HepG2 (cell line): ENCODE data around the gene KLB. TPM values are rescaled to one million over a fixed set of nuclear protein-coding genes. Genes with fewer than 3 reads are reported as not detected.

Source experiments
- ATAC-seq: fragments of 200-7000 bp; cut with Tn5 transposase; 3 replicates; pipeline ENCODE4 v1.9.1; 2020; ENCODE audit warnings: mild to moderate bottlenecking, moderate library complexity
- BruUV-seq: library from RNA; stranded (reverse); fragments of 400-500 nt; replicated peaks from 2 replicates; lab custom pipeline; 2021; lab: Mats Ljungman, UMichigan
- CTCF ChIA-PET: fragments of 300-600 bp; formaldehyde crosslinking; extraction: SDS; loops from one replicate; lab custom pipeline; 2021; ENCODE audit warnings: low total read pairs, inconsistent platforms, low intra/inter-chr PET ratio; lab: Yijun Ruan, JAX
- POLR2A ChIA-PET: fragments of 350-600 bp; sonication (Branson Sonifier 250); formaldehyde crosslinking; loops from one replicate; lab custom pipeline; 2020; ENCODE audit warnings: antibody characterized with exemption, inconsistent platforms; lab: Yijun Ruan, JAX
- DNase-seq: peaks from one replicate; pipeline ENCODE4 v3.0.0-alpha.2; 2015; ENCODE audit warnings: low spot score
- FAIRE-seq: peaks from 3 replicates; lab custom pipeline; 2011; peaks lifted over from hg19 to GRCh38; lab: Jason Lieb, UNC
- H2AFZ ChIP-seq: one replicate; pipeline ENCODE4 v1.6.1; 2011; ENCODE audit warnings: low read length, inconsistent platforms
- H3K27ac ChIP-seq: fragments of 300-600 bp; 3 replicates; pipeline ENCODE4 v1.8.0; 2011; ENCODE audit warnings: mixed run types, mild to moderate bottlenecking, mixed read lengths, low read length, inconsistent platforms; ENCODE audit not compliant: insufficient read depth; ENCODE audit errors: extremely low read length
- H3K27me3 ChIP-seq, 2 experiments: fragments of 200-600 bp in 1 of 2; 2 replicates in 1 of 2; 3 replicates in 1 of 2; pipeline versions ENCODE4 v1.6.0 to v1.8.0; 2011; ENCODE audit warnings: low read length in 2 of 2, mild to moderate bottlenecking in 2 of 2, moderate library complexity in 2 of 2, inconsistent platforms in 1 of 2; ENCODE audit not compliant: insufficient read depth in 2 of 2, control insufficient read depth in 1 of 2
- H3K36me3 ChIP-seq, 2 experiments: fragments of 200-600 bp in 1 of 2; replicated peaks in 1 of 2; 2 replicates in 1 of 2; 3 replicates in 1 of 2; pipeline versions ENCODE4 v1.5.1 to v1.8.0; 2011; ENCODE audit warnings: low read length in 2 of 2, inconsistent platforms in 1 of 2; ENCODE audit not compliant: insufficient read depth in 2 of 2, control insufficient read depth in 1 of 2
- H3K4me1 ChIP-seq: 2 replicates; pipeline ENCODE4 v1.5.1; 2012; ENCODE audit warnings: low read length, inconsistent platforms; ENCODE audit not compliant: insufficient read depth
- H3K4me2 ChIP-seq: 2 replicates; pipeline ENCODE4 v1.6.0; 2011; ENCODE audit warnings: low read depth, low read length, inconsistent platforms
- H3K4me3 ChIP-seq, 3 experiments: fragments of 200-600 bp in 1 of 3; sonication (generic), shearing (Covaris generic) in 1 of 3; replicated peaks in 1 of 3; 2 replicates each; pipeline ENCODE4 v1.5.1; 2011 to 2016; ENCODE audit warnings: low read length in 3 of 3, inconsistent platforms in 2 of 3, low read depth in 2 of 3, mild to moderate bottlenecking in 2 of 3, control low read depth in 1 of 3, mixed read lengths in 1 of 3; ENCODE audit not compliant: insufficient read depth in 1 of 3
- H3K79me2 ChIP-seq: one replicate; pipeline ENCODE4 v1.6.1; 2011; ENCODE audit warnings: low read length, inconsistent platforms; ENCODE audit not compliant: insufficient read depth
- H3K9ac ChIP-seq: 2 replicates; pipeline ENCODE4 v1.6.0; 2011; ENCODE audit warnings: mild to moderate bottlenecking, low read depth, low read length, inconsistent platforms; ENCODE audit not compliant: insufficient read depth
- H3K9me3 ChIP-seq: 2 replicates; pipeline ENCODE4 v1.5.1; 2012; ENCODE audit warnings: mild to moderate bottlenecking, low read length
- H4K20me1 ChIP-seq: 2 replicates; pipeline ENCODE4 v1.6.0; 2011; ENCODE audit warnings: inconsistent platforms, mild to moderate bottlenecking, low read length, moderate library complexity; ENCODE audit not compliant: insufficient read depth
- MEF2D ChIP-seq: sonication (generic); formaldehyde crosslinking; IDR thresholded peaks from 2 replicates; pipeline ENCODE4 v1.5.1; 2020; ENCODE audit warnings: mild to moderate bottlenecking, missing genetic modification reagents
- PAF1 ChIP-seq: IDR thresholded peaks from 2 replicates; pipeline ENCODE4 v1.6.1; 2016; ENCODE audit warnings: missing genetic modification reagents, missing compliant biosample characterization
- RAD21 ChIP-seq: fragments of 450-650 bp; formaldehyde crosslinking; IDR thresholded peaks from 2 replicates; pipeline ENCODE4 v1.5.0; 2020; ENCODE audit warnings: mild to moderate bottlenecking
- SMARCE1 ChIP-seq: fragments of 450-650 bp; IDR thresholded peaks from 2 replicates; pipeline ENCODE4 v1.6.1; 2017; ENCODE audit warnings: borderline replicate concordance
- XBP1 ChIP-seq: sonication (generic); formaldehyde crosslinking; IDR thresholded peaks from 2 replicates; pipeline ENCODE4 v1.5.0; 2020; ENCODE audit warnings: missing genetic modification reagents
- ZNF253 ChIP-seq: sonication (generic); formaldehyde crosslinking; IDR thresholded peaks from 2 replicates; pipeline ENCODE4 v1.8.0; 2022; ENCODE audit warnings: mild to moderate bottlenecking, missing genetic modification reagents, borderline replicate concordance
- ZNF382 ChIP-seq: sonication (generic); formaldehyde crosslinking; IDR thresholded peaks from 2 replicates; pipeline ENCODE4 v1.5.0; 2020; ENCODE audit warnings: missing genetic modification reagents, mild to moderate bottlenecking, borderline replicate concordance
- ZNF558 ChIP-seq: sonication (generic); formaldehyde crosslinking; IDR thresholded peaks from 2 replicates; pipeline ENCODE4 v1.9.0; 2022; ENCODE audit warnings: mild to moderate bottlenecking, missing genetic modification reagents, borderline replicate concordance
- ZSCAN31 ChIP-seq: sonication (generic); formaldehyde crosslinking; IDR thresholded peaks from 2 replicates; pipeline ENCODE4 v1.5.0; 2020; ENCODE audit warnings: low read depth, mild to moderate bottlenecking, missing genetic modification reagents
- WGBS: methylation state at CpG from one replicate; pipeline ENCODE4 v1.1.6; 2017; ENCODE audit warnings: low lambda C conversion rate; 5-methylcytosine and 5-hydroxymethylcytosine counted together
- in situ Hi-C: cut with HindIII; loops from 2 replicates; pipeline ENCODE4 v1.10.0; 2017; ENCODE audit warnings: low pct_unique_long_range_greater_than_20kb; ENCODE audit not compliant: extremely low pct_ligation_motif_present
- intact Hi-C: fragments of 100-400 bp; cut with micrococcal nuclease; formaldehyde crosslinking; loops from one replicate; pipeline ENCODE4 v1.10.0; 2022; ENCODE audit not compliant: unreplicated experiment
- polyA plus RNA-seq, 8 experiments: library from polyadenylated mRNA; depleted of rRNA in 3 of 8; stranded (reverse) in 7 of 8; unstranded in 1 of 8; fragments of >200 nt; fragmentation: Illumina TruSeq in 4 of 8; extraction: Trizol in 4 of 8; gene quantifications; 2 replicates each; pipeline versions ENCODE4 v1.2.1 to v1.2.3, GENCODE V29; 2011 to 2016; ENCODE audit warnings: low read depth in 4 of 8, missing spikeins in 1 of 8, mixed read lengths in 1 of 8; ENCODE audit not compliant: insufficient read depth in 1 of 8
- total RNA-seq, 5 experiments: library from RNA; depleted of rRNA; stranded (reverse); fragments of >200 nt; fragmentation: Illumina TruSeq; extraction: Trizol; gene quantifications; 2 replicates each; pipeline ENCODE4 v1.2.3, GENCODE V29; 2016; ENCODE audit warnings: low read depth in 1 of 5
- TF ChIP-seq, protein P1 (sequence below): sonication (generic); formaldehyde crosslinking; IDR thresholded peaks from 2 replicates; pipeline ENCODE4 v1.8.1; 2023; ENCODE audit warnings: mild to moderate bottlenecking, missing genetic modification reagents
- TF ChIP-seq, protein P2 (sequence below), 2 experiments: sonication (generic) in 1 of 2; formaldehyde crosslinking in 1 of 2; IDR thresholded peaks; 2 replicates each; pipeline versions ENCODE4 v1.4.0 to v1.6.1; 2018 to 2020; ENCODE audit warnings: missing genetic modification reagents in 2 of 2, borderline replicate concordance in 1 of 2, low read depth in 1 of 2, mild to moderate bottlenecking in 1 of 2, missing biosample characterization in 1 of 2
- TF ChIP-seq, protein P3 (sequence below): IDR thresholded peaks from 2 replicates; pipeline ENCODE4 v1.6.1; 2016; ENCODE audit warnings: low read depth

Gene KLB
- total and polyA plus RNA-seq, 2 of the 13 experiments (the other 11 are each of a cell fraction or from before 2014, with no cell fraction given) = 25.3 to 82.0 TPM

DNA sequence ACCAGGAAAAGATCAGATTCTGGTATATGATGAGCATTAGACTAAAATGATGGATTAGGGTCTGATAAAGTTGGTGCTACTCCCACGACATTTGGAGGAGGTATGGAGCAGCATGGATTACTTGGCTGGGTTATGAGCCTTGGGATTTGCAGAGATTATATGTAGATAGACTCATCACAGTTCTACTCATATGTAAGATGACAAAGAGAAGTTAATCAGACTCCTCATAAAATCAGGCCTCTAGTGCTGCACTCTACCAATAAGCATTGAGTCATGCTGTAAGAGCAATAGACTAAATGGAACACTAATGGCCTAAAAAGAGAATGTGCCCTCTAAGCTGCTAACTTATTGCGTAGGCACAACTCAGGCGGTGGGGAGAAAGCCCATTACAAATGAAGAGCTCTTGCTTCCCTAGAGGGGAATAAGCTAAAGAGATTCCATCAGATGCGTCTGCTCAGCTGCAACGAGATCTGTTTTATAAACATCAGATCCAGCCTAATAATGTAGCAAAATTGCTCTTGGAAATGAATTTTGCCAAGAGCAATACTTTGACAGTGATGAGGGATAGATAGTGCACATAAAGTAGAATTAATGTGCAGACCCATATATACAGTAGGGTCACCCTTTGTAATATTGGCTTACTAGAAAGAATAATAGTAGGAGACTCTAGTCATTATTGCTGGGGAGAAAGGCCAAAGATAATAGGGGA is 69.6 kb downstream of the KLB start:
- ChIA-PET CTCF (no interaction called here), POLR2A (no interaction called here)
- no peak overlapping the region for H3K9ac ChIP-seq
- no peak overlapping the region for H3K4me3 ChIP-seq
- ATAC-seq = no peak
- no peak for DNase-seq
- H3K36me3 ChIP-seq = peaks cover 2 to 6% of the 10 kb centered on the region in 2 experiments; a peak in 3 of 5 replicates
- intact Hi-C loops = no loop called here
- TF ChIP-seq, protein P1, sequence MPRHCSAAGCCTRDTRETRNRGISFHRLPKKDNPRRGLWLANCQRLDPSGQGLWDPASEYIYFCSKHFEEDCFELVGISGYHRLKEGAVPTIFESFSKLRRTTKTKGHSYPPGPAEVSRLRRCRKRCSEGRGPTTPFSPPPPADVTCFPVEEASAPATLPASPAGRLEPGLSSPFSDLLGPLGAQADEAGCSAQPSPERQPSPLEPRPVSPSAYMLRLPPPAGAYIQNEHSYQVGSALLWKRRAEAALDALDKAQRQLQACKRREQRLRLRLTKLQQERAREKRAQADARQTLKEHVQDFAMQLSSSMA = no peak
- TF ChIP-seq RAD21 (CRISPR knock-in tag) = no peak
- TF ChIP-seq ZNF558 = no peak
- TF ChIP-seq XBP1 = no peak
- TF ChIP-seq, protein P2, sequence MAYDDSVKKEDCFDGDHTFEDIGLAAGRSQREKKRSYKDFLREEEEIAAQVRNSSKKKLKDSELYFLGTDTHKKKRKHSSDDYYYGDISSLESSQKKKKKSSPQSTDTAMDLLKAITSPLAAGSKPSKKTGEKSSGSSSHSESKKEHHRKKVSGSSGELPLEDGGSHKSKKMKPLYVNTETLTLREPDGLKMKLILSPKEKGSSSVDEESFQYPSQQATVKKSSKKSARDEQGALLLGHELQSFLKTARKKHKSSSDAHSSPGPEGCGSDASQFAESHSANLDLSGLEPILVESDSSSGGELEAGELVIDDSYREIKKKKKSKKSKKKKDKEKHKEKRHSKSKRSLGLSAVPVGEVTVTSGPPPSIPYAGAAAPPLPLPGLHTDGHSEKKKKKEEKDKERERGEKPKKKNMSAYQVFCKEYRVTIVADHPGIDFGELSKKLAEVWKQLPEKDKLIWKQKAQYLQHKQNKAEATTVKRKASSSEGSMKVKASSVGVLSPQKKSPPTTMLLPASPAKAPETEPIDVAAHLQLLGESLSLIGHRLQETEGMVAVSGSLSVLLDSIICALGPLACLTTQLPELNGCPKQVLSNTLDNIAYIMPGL (CRISPR knock-in tag; IDR thresholded peaks at IDR 0.05; ENCODE audit: borderline replicate concordance in 1 of 2, low read depth in 1 of 2) = no peak
- TF ChIP-seq ZNF253 = no peak
- no peak for TF ChIP-seq MEF2D (CRISPR knock-in tag)
- TF ChIP-seq, protein P3, sequence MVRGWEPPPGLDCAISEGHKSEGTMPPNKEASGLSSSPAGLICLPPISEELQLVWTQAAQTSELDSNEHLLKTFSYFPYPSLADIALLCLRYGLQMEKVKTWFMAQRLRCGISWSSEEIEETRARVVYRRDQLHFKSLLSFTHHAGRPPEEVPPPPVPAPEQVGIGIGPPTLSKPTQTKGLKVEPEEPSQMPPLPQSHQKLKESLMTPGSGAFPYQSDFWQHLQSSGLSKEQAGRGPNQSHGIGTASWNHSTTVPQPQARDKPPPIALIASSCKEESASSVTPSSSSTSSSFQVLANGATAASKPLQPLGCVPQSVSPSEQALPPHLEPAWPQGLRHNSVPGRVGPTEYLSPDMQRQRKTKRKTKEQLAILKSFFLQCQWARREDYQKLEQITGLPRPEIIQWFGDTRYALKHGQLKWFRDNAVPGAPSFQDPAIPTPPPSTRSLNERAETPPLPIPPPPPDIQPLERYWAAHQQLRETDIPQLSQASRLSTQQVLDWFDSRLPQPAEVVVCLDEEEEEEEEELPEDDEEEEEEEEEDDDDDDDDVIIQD = no peak
- TF ChIP-seq SMARCE1 = no peak
- no peak for TF ChIP-seq ZNF382 (CRISPR knock-in tag)
- TF ChIP-seq PAF1 (CRISPR knock-in tag) = no peak
- no peak for TF ChIP-seq ZSCAN31 (CRISPR knock-in tag)
- H3K4me1 ChIP-seq = no peaks in the 10 kb centered on the region
- no peaks in the 10 kb centered on the region for H3K27me3 ChIP-seq
- 78% methylated on average over 5 of the region's 5 CpGs for WGBS
- FAIRE-seq = no peak
- no TSS peak for BruUV-seq
- H3K4me2 ChIP-seq = no peak overlapping the region
- no peaks in the 10 kb centered on the region for H4K20me1 ChIP-seq
- no peak overlapping the region for H3K27ac ChIP-seq
- no peaks in the 10 kb centered on the region for H3K9me3 ChIP-seq
- in situ Hi-C loops = no loop called here
- H2AFZ ChIP-seq = no peak overlapping the region
- no peaks in the 10 kb centered on the region for H3K79me2 ChIP-seq
